Limb (tissue), 2 donors: ENCODE data around the gene FGF12.
A peak's percentile ranks its signal among the peaks of the same experiment; 100 is the strongest.
"Not testable (repeated sequence)": the region's sequence is repeated elsewhere in the genome, so short reads cannot be mapped to it uniquely, and the experiment has no call there.

Experiments
- DNase-seq, 2 donors: peaks; one replicate each; pipeline ENCODE4 v3.0.0-alpha.2; 2016; ENCODE audit errors: extremely low spot score in 2 of 2

The FGF12 gene

GRCh38 chr3:192597506-192597905 lies 129.8 kb downstream of the FGF12 start:
- DNase-seq = no peak

DNA sequence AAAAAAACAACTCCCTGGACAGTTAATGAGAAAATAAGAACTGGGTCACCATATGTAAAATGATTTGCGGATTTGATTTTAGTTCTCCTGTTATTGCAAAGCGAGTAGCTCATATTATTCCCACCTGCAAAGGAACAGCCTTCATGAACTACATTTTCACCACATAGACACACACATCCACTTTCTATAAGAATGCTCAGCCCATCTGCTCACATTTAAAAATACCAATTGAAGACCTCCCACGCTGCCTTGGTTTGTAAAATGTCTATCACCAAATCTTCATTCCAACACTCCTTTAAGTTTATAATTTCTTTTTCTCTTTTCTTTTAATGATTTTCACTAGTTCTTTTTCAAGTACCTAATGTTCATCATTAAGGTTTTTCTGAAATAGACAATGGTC lies 148.6 kb downstream of the FGF12 start:
- no peak for DNase-seq

GRCh38 chr3:192577811-192578210 lies 149.5 kb downstream of the FGF12 start:
- no peak for DNase-seq

- no peak for DNase-seq
Observed at GRCh38 chr3:192577271-192577670, 150.1 kb downstream of the FGF12 start.

DNA sequence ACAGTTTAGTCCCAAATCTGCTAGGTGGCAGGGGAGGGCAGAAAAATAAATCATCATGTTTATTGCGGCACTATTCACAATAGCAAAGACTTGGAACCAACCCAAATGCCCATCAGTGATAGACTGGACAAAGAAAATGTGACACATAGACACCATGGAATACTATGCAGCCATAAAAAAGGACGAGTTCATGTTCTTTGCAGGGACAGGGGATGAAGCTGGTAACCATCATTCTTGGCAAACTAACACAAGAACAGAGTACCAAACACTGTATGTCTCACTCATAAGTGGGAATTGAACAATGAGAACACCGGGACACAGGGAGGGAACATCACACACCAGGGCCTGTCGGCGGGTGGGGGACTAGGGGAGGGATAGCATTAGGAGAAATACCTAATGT lies 150.6 kb downstream of the FGF12 start:
- not testable (repeated sequence) for DNase-seq

- DNase-seq = no peak
Observed at GRCh38 chr3:192575879-192576506, 151.3 kb downstream of the FGF12 start.

- no peak for DNase-seq
Observed at GRCh38 chr3:192573240-192573639, 154.1 kb downstream of the FGF12 start.

DNA sequence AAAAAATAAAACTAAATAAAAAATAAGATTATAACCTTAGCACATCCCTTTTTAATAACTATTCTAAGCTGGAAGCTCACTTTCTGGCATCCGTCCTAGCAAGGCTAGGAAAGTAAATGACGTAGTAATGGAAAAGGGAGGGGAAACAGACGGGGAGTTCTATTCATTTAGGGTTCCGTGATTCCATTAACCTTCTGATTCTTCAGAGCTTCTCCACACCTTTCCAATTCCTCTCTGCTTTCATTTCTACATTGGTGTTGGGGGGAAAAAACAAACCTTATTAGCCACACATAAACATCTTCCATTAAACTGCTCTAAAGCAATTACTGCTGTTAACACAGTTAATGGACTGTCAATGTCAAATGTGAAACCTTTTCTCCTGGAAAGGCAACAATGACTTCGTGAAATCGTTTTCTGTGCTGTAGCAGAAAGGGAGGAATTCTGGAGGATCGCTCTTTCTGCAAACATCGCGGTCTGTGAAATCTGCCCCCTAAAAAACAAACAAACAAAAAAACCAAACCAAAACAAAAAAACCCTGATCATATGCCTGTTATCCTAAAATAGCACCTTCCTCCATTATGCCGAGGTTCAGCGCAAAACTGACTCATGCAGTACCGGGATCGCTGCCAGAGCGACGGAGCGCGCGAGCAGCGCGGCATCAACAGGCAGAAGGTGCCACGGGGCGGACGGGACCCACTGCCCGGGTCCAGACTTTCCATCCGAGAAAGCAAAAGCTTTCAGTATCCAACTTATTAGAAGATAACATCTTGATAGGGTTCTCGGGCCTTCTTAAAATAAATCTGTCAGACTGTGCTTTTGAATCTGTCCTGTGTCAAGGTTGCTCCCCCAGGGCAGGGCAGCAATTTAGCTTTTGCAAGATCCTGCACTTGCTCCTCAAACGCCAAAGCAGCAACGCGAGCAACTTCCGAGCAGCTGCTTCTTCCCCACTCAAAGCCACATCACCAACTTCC lies 156.2 kb downstream of the FGF12 start:
- peak; percentile 32 to 60 for DNase-seq

- no peak for DNase-seq
Observed at GRCh38 chr3:192570315-192570714, 157.0 kb downstream of the FGF12 start.

- peak; percentile 85 to 89 for DNase-seq
Observed at GRCh38 chr3:192566706-192567290, 160.5 kb downstream of the FGF12 start.

DNA sequence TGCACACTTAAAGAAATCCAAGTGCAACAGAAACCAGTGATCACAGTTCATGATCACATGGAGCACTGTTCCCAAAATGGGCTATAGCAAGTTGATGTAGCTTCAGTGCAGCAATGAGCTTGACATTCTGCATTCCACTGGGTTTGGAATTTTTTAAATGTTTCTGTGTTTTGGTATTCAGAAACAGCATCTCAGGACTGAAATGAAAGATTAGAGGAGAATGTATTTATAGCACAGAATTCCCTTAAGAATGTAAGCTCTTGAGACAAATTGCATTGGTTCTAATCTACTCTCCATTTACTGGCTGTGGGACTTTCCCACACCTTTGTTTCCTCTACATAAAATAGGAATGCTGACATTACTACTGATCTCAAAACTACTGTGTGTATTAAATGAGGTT lies 162.7 kb downstream of the FGF12 start:
- DNase-seq = no peak

DNA sequence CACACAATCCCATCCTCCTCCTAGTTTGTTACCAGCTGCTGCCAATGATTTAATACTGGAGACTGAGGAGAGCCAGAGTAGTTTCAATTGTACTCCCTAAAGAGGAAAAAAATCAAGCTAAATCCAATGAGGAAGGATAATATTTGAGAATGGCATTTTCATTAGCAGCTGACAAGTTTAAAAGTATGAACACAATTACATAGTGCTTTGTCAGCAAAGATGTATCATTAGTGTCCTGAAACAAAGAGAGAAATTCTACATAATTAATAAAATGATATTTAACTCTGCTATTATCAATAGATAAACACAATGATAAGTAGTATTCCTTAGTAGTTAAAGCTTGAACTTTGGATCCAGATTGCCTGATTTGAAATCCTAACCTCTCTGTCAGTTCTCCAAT lies 163.9 kb downstream of the FGF12 start:
- no peak for DNase-seq

DNA sequence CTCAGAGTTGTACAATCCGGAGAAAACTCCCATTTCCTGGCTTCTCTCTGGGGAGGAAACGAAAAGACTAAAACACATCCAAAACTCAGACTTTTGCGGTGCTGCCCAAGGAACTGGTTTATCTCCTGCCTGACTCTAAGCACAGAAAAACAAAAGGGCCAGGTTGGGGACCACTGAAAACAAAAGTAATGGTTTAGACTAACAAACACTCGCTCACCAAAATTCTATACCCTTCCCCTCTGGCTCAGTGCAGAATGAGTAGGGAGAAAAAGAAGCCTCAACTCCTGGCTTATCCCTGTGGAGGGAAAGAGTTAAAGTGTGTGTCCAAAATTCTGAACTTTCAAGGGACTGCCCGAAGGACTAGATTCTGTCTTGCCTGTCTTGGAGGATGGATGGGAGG lies 173.6 kb downstream of the FGF12 start:
- DNase-seq = no peak

DNA sequence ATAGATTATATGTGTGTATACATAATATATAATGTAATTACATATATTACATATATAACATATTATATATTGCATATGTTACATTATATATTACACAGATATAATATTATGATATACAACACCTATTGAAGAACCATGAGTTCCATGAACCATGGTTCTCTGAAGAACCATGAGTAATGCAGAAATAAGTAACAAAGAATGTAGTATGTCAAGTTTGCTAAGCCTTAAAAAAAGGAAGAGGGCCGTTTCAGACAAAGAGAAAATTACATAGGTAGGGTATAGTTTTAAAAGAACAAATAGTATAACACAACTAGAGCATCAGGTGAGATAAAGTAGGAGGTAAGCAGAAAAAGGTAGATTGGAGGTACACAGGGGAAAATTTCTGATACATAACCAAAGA lies 177.0 kb downstream of the FGF12 start:
- DNase-seq = no peak

GRCh38 chr3:192545333-192545732 lies 182.0 kb downstream of the FGF12 start:
- no peak for DNase-seq

DNA sequence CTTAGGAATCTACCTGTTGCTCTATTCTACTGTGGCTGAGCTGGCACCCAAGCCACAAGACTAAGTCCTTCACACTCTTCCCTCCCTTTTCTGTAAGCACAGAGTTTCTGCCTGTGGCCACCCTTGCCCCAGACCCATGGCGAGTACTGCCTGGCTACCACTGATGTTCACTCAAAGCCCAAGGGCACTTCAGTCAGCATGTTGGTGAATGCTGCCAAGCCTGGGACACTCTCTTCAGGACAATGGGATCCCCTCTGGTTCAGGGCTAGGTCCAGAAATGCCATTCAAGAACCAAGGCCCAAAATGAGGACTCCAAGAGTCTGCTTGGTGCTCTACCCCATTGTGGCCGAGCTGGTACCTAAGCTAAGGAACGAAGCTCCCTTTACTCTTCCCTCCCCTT lies 184.2 kb downstream of the FGF12 start:
- no peak for DNase-seq

- no peak for DNase-seq
Observed at GRCh38 chr3:192516820-192517219, 210.5 kb downstream of the FGF12 start.

DNA sequence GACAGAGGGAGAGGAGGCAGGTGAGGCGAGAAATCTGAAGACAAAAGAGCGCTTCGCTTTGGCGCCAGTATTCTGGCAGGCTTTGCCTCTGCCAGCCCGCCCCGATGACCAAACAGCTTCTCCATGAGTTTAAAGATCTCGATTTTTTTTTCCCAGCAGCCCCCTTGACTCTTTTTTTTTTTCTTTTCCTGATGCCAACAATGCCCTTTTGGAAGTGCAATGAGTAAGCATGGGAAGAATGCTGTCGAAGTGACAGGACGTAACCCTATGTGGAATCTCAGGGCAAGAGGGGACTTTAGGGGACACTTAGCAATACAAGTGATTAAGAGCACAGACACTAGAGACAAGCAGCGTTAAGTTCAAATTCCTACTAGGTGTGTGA lies 211.7 kb downstream of the FGF12 start:
- no peak for DNase-seq

GRCh38 chr3:192514754-192515663 lies 212.3 kb downstream of the FGF12 start:
- peak in 1 of 2 donors; percentile 48 for DNase-seq

DNA sequence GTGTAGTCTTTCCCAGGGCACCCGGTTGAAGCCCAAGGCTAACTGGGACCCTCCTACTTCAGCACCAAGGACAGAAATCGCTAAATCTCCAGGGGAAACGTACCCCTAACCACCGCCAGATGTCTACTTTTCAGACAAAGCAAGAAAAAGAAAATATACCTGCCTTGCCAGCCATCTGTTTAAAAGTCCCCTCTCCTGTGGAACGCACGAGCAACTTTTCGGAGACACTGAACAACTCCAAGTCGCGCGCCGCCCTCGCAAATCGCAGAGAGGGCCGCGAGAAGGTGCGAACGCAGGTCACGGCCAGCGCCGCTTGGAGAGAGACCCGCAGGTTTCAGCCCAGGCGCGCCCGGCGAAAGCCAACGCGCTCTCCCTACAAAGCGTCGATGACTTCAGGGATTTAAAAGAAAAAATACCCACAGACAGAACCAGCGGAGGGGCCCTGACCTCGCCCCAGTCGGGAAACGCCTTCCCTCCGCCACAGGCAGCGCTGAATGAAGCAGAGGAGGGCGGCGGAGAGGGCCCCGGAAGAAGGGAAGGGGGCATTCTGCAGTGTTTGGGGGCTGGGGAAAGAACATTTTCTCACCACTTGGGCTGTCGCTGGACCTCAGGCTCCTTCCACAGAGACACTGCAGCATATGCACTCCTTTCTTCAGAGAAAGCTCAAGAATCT lies 213.1 kb downstream of the FGF12 start:
- DNase-seq = peak in 1 of 2 donors; percentile 19

GRCh38 chr3:192505731-192506130 lies 221.6 kb downstream of the FGF12 start:
- DNase-seq = no peak
